Measurements from ENCODE around the gene PIK3C3.

The PIK3C3 gene

DNA sequence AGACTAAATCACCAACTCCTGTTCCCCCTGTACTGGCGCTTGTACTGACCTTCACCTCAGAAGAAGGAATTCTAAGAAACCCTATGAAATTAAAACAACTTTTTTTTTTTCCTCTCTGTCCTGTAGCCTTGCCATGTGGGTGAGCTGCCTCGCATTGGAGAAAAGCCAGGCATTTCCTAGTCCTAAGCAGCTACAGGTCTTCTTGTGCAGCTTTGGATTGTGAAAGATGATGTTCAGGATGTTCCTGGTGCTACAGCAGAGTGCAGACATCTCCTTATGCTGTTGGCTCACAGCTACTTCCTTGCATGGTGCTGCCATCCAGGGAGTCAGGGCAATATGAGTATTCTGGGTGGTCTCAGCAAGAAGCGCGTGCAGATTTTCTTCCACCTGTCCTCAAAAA is 11.9 kb downstream of the PIK3C3 start:
- Histone ChIP-seq H3K23ac (ENCODE audit: low read length) (no peak overlapping the region), H3K4me1 (ENCODE audit: control insufficient read depth in 1 of 2, insufficient read depth in 2 of 2, low read length in 2 of 2) (no peaks in the 10 kb centered on the region), H4K8ac (ENCODE audit: low read depth, low read length) (no peak overlapping the region), H2BK120ac (ENCODE audit: insufficient read depth, low read length, poor library complexity) (no peak overlapping the region), H4K12ac (ENCODE audit: low read depth, low read length) (no peak overlapping the region), H2BK5ac (ENCODE audit: low read depth, low read length, poor library complexity) (no peak overlapping the region), H3K4ac (ENCODE audit: low read depth, low read length) (no peak overlapping the region), H3K27me3 (ENCODE audit: insufficient read depth, low read length) (no peaks in the 10 kb centered on the region), H3K9me3 (ENCODE audit: insufficient read depth, low read depth, low read length) (no peaks in the 10 kb centered on the region), H3K14ac (ENCODE audit: low read length) (no peak overlapping the region), H2BK12ac (ENCODE audit: low read length) (no peak overlapping the region), H2AK5ac (ENCODE audit: low read length) (no peak overlapping the region), H2AFZ (ENCODE audit: insufficient read depth, low read length, poor library complexity) (no peak overlapping the region), H3K79me1 (ENCODE audit: low read length) (no peaks in the 10 kb centered on the region), H3K36me3 (ENCODE audit: control insufficient read depth in 1 of 2, insufficient read depth in 2 of 2, low read length in 2 of 2) (peaks cover 6 to 16% of the 10 kb centered on the region in 2 experiments), H3K79me2 (ENCODE audit: control insufficient read depth, insufficient read depth, low read length, poor library complexity) (no peaks in the 10 kb centered on the region), H3K27ac (ENCODE audit: low read depth, low read length) (no peak overlapping the region), H3K4me2 (ENCODE audit: low read length) (no peak overlapping the region), H3K18ac (ENCODE audit: low read length) (no peak overlapping the region), H3K4me3 (ENCODE audit: low read depth, low read length) (no peak overlapping the region), H3K9ac (ENCODE audit: low read length) (no peak overlapping the region), H4K91ac (ENCODE audit: low read depth, low read length) (no peak overlapping the region)
- DNase-seq: no peak
- no CpG with 5 or more reads among the region's 4 CpGs for WGBS (ENCODE audit: extremely low coverage, insufficient coverage, insufficient read length)

DNA sequence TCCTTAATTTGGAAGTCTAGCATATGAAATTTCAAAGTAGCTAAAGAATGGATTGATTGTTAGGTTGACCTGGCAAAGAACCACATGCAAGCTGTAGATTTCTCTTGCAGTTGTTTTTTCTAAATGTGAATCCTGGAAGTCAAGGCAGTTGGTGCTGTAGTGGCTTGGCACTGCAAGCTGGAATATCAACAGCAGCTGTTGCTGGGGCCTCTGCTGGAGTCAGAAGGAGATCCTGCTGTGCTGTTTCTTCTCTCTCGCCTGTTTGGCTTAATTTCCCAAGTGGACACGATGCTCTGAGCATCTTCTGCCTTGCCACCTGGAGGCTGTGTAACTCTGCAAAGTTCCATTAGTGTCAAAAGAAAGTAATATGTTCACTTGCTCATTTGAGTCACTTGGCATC is 12.6 kb downstream of the PIK3C3 start:
- Histone ChIP-seq H4K8ac (ENCODE audit: low read depth, low read length) (no peak overlapping the region), H2BK12ac (ENCODE audit: low read length) (no peak overlapping the region), H3K27me3 (ENCODE audit: insufficient read depth, low read length) (no peaks in the 10 kb centered on the region), H2AK5ac (ENCODE audit: low read length) (no peak overlapping the region), H2BK5ac (ENCODE audit: low read depth, low read length, poor library complexity) (no peak overlapping the region), H3K4me1 (ENCODE audit: control insufficient read depth in 1 of 2, insufficient read depth in 2 of 2, low read length in 2 of 2) (no peaks in the 10 kb centered on the region), H3K14ac (ENCODE audit: low read length) (no peak overlapping the region), H3K9me3 (ENCODE audit: insufficient read depth, low read depth, low read length) (no peaks in the 10 kb centered on the region), H3K4me3 (ENCODE audit: low read depth, low read length) (no peak overlapping the region), H3K36me3 (ENCODE audit: control insufficient read depth in 1 of 2, insufficient read depth in 2 of 2, low read length in 2 of 2) (peaks cover 6 to 14% of the 10 kb centered on the region in 2 experiments), H3K9ac (ENCODE audit: low read length) (no peak overlapping the region), H3K4ac (ENCODE audit: low read depth, low read length) (no peak overlapping the region), H3K79me2 (ENCODE audit: control insufficient read depth, insufficient read depth, low read length, poor library complexity) (no peaks in the 10 kb centered on the region), H3K27ac (ENCODE audit: low read depth, low read length) (no peak overlapping the region), H2BK120ac (ENCODE audit: insufficient read depth, low read length, poor library complexity) (no peak overlapping the region), H3K4me2 (ENCODE audit: low read length) (no peak overlapping the region), H3K79me1 (ENCODE audit: low read length) (no peaks in the 10 kb centered on the region), H2AFZ (ENCODE audit: insufficient read depth, low read length, poor library complexity) (no peak overlapping the region), H3K18ac (ENCODE audit: low read length) (no peak overlapping the region), H4K91ac (ENCODE audit: low read depth, low read length) (no peak overlapping the region), H4K12ac (ENCODE audit: low read depth, low read length) (no peak overlapping the region), H3K23ac (ENCODE audit: low read length) (no peak overlapping the region)
- WGBS (ENCODE audit: extremely low coverage, insufficient coverage, insufficient read length): no CpG with 5 or more reads among the region's 2 CpGs
- no peak for DNase-seq

DNA sequence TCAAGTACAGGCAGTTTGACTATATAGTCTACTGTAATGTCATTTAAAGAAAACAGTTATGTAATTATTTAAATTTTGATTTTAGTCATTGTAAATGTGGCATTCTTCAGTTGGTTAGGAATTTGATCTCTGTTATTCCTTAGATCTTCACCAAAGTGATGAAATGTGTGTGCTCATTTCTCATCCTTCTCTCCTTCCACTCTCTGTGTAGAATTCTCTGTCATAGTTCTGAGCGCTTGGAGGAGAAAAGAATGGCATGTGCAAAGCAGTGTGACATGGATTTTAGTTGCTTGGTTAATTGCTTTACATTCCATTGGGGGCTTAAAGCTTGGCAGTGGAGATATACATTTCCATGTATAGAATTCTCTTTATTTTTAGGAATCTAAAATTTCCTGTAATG is 14.8 kb downstream of the PIK3C3 start:
- Histone ChIP-seq H3K27ac (ENCODE audit: low read depth, low read length) (no peak overlapping the region), H3K9ac (ENCODE audit: low read length) (no peak overlapping the region), H3K4me3 (ENCODE audit: low read depth, low read length) (no peak overlapping the region), H2BK12ac (ENCODE audit: low read length) (no peak overlapping the region), H3K36me3 (ENCODE audit: control insufficient read depth in 1 of 2, insufficient read depth in 2 of 2, low read length in 2 of 2) (peaks cover 6 to 14% of the 10 kb centered on the region in 2 experiments), H3K79me2 (ENCODE audit: control insufficient read depth, insufficient read depth, low read length, poor library complexity) (no peaks in the 10 kb centered on the region), H4K8ac (ENCODE audit: low read depth, low read length) (no peak overlapping the region), H2BK120ac (ENCODE audit: insufficient read depth, low read length, poor library complexity) (no peak overlapping the region), H3K4me2 (ENCODE audit: low read length) (no peak overlapping the region), H4K91ac (ENCODE audit: low read depth, low read length) (no peak overlapping the region), H3K27me3 (ENCODE audit: insufficient read depth, low read length) (no peaks in the 10 kb centered on the region), H4K12ac (ENCODE audit: low read depth, low read length) (no peak overlapping the region), H2AFZ (ENCODE audit: insufficient read depth, low read length, poor library complexity) (no peak overlapping the region), H3K9me3 (ENCODE audit: insufficient read depth, low read depth, low read length) (no peaks in the 10 kb centered on the region), H3K18ac (ENCODE audit: low read length) (no peak overlapping the region), H2AK5ac (ENCODE audit: low read length) (no peak overlapping the region), H3K79me1 (ENCODE audit: low read length) (no peaks in the 10 kb centered on the region), H3K23ac (ENCODE audit: low read length) (no peak overlapping the region), H3K14ac (ENCODE audit: low read length) (no peak overlapping the region), H3K4ac (ENCODE audit: low read depth, low read length) (no peak overlapping the region), H2BK5ac (ENCODE audit: low read depth, low read length, poor library complexity) (no peak overlapping the region), H3K4me1 (ENCODE audit: control insufficient read depth in 1 of 2, insufficient read depth in 2 of 2, low read length in 2 of 2) (no peaks in the 10 kb centered on the region)
- DNase-seq: no peak
- no CpG with 5 or more reads among the region's 1 CpG for WGBS (ENCODE audit: extremely low coverage, insufficient coverage, insufficient read length)

DNA sequence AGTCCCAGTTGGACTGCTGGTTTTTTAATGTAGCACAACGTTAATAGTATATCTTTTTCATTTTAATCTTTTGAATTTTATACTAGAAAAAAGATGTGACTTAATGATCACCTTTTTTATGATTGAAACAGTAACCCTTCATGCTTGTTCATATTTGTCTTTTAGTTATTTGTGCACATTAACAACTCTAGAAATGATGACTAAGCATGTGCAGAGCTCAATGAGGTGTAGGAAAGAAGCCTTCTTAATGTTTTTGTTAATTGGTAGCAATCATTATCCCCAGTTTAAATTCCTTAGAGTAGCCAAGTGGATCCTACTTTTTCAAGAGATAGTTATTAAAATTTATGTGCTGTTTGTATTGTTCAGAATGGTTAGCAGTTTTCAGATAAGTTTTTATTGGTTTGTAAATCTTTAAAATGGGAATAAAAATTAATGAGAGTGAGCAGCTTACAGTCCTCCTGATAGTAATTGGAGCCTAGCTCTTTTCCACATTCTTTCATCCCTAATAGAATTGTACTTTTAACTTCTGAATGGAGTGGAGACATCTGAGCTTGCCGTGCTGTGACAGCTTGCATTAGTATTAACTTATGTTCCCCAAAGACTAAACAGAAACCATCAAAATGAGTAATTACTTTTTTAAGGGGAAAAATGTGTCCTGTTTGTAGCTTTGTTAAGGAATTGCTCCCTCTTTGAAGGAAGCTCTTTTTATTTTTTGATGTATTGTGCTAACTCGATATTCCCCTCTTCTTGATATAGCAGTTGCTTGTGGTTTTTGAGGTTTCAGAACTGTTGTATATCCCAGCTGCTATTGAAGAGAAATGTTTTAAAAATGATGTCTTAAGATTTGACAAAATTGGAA is 17.3 kb downstream of the PIK3C3 start:
- Histone ChIP-seq H3K9me3 (ENCODE audit: insufficient read depth, low read depth, low read length) (no peaks in the 10 kb centered on the region), H3K23ac (ENCODE audit: low read length) (no peak overlapping the region), H4K12ac (ENCODE audit: low read depth, low read length) (no peak overlapping the region), H3K9ac (ENCODE audit: low read length) (no peak overlapping the region), H3K4me1 (ENCODE audit: control insufficient read depth in 1 of 2, insufficient read depth in 2 of 2, low read length in 2 of 2) (no peaks in the 10 kb centered on the region), H2BK120ac (ENCODE audit: insufficient read depth, low read length, poor library complexity) (no peak overlapping the region), H3K18ac (ENCODE audit: low read length) (no peak overlapping the region), H3K36me3 (ENCODE audit: control insufficient read depth in 1 of 2, insufficient read depth in 2 of 2, low read length in 2 of 2) (peaks cover 2 to 9% of the 10 kb centered on the region in 2 experiments), H3K27me3 (ENCODE audit: insufficient read depth, low read length) (no peaks in the 10 kb centered on the region), H3K27ac (ENCODE audit: low read depth, low read length) (no peak overlapping the region), H3K79me2 (ENCODE audit: control insufficient read depth, insufficient read depth, low read length, poor library complexity) (no peaks in the 10 kb centered on the region), H2AK5ac (ENCODE audit: low read length) (no peak overlapping the region), H4K91ac (ENCODE audit: low read depth, low read length) (no peak overlapping the region), H2BK5ac (ENCODE audit: low read depth, low read length, poor library complexity) (no peak overlapping the region), H2AFZ (ENCODE audit: insufficient read depth, low read length, poor library complexity) (no peak overlapping the region), H3K79me1 (ENCODE audit: low read length) (no peaks in the 10 kb centered on the region), H3K4me3 (ENCODE audit: low read depth, low read length) (no peak overlapping the region), H2BK12ac (ENCODE audit: low read length) (no peak overlapping the region), H3K4ac (ENCODE audit: low read depth, low read length) (no peak overlapping the region), H4K8ac (ENCODE audit: low read depth, low read length) (no peak overlapping the region), H3K14ac (ENCODE audit: low read length) (no peak overlapping the region), H3K4me2 (ENCODE audit: low read length) (no peak overlapping the region)
- no peak for DNase-seq
- WGBS (ENCODE audit: extremely low coverage, insufficient coverage, insufficient read length): no CpG with 5 or more reads among the region's 3 CpGs
